Measurements from ENCODE around the gene COX7A1. TPM values are rescaled to one million over a fixed set of nuclear protein-coding genes. Genes with fewer than 3 reads are reported as not detected.

Gene COX7A1
- total RNA-seq, 1 donor from 2014 or later: 1.0 TPM

GRCh38 chr19:36103842-36104552 is 48.2 kb downstream of the COX7A1 start:
- Histone ChIP-seq H3K4me3 (ENCODE audit: low read depth, low read length) (no peak overlapping the region), H3K27me3 (ENCODE audit: control insufficient read depth, insufficient read depth, low read length) (no peaks in the 10 kb centered on the region), H3K36me3 (ENCODE audit: control insufficient read depth, insufficient read depth, low read length) (no peaks in the 10 kb centered on the region)
- TF ChIP-seq CTCF (IDR thresholded peaks at IDR 0.05; ENCODE audit: insufficient read depth, low read length, poor library complexity, severe bottlenecking): no peak
- DNase-seq (ENCODE audit: low read depth): no peak

GRCh38 chr19:36103040-36103626 is 49.1 kb downstream of the COX7A1 start:
- no peak for TF ChIP-seq CTCF (IDR thresholded peaks at IDR 0.05; ENCODE audit: insufficient read depth, low read length, poor library complexity, severe bottlenecking)
- no peaks in the 10 kb centered on the region for H3K36me3 ChIP-seq (ENCODE audit: control insufficient read depth, insufficient read depth, low read length)
- no peak overlapping the region for H3K4me3 ChIP-seq (ENCODE audit: low read depth, low read length)
- DNase-seq (ENCODE audit: low read depth): no peak
- no peaks in the 10 kb centered on the region for H3K27me3 ChIP-seq (ENCODE audit: control insufficient read depth, insufficient read depth, low read length)

GRCh38 chr19:36101550-36102327 is 50.5 kb downstream of the COX7A1 start:
- no peaks in the 10 kb centered on the region for H3K36me3 ChIP-seq (ENCODE audit: control insufficient read depth, insufficient read depth, low read length)
- no peak for DNase-seq (ENCODE audit: low read depth)

More at GRCh38 chr19:36101550-36102327, 50.5 kb downstream of the COX7A1 start:
- Histone ChIP-seq H3K4me3 (ENCODE audit: low read depth, low read length) (no peak overlapping the region), H3K27me3 (ENCODE audit: control insufficient read depth, insufficient read depth, low read length) (no peaks in the 10 kb centered on the region)
- TF ChIP-seq CTCF (IDR thresholded peaks at IDR 0.05; ENCODE audit: insufficient read depth, low read length, poor library complexity, severe bottlenecking): no peak

Other genes with a start within 250 kb of the COX7A1 start
- gene HCST, start 249.9 kb downstream of the COX7A1 start, total RNA-seq: not detected in 2 replicates
- 1.1 TPM in 1 of 2 replicates, not detected in the other for gene TYROBP, start 244.2 kb downstream of the COX7A1 start, total RNA-seq
- gene LRFN3, start 216.1 kb downstream of the COX7A1 start, total RNA-seq: 14.4 and 24.8 TPM in 2 replicates
- gene SDHAF1, start 157.3 kb downstream of the COX7A1 start, total RNA-seq: 47.4 and 49.5 TPM in 2 replicates
- gene SYNE4, start 143.6 kb downstream of the COX7A1 start, total RNA-seq: 8.6 and 11.5 TPM in 2 replicates
- gene ALKBH6, start 138.2 kb downstream of the COX7A1 start, total RNA-seq: 17.5 and 22.4 TPM in 2 replicates
- 4.6 and 4.7 TPM in 2 replicates for gene CLIP3, start 119.6 kb downstream of the COX7A1 start, total RNA-seq
- 12.0 and 16.3 TPM in 2 replicates for gene THAP8, start 98.2 kb downstream of the COX7A1 start, total RNA-seq
- 1.8 and 2.8 TPM in 2 replicates for gene WDR62, start 97.5 kb downstream of the COX7A1 start, total RNA-seq
- not detected in 2 replicates for gene OVOL3, start 41.3 kb downstream of the COX7A1 start, total RNA-seq
- gene POLR2I, start 37.6 kb downstream of the COX7A1 start, total RNA-seq: 58.5 and 82.6 TPM in 2 replicates
- gene TBCB, start 37.0 kb downstream of the COX7A1 start, total RNA-seq: 337 and 371 TPM in 2 replicates
- gene CAPNS1, start 12.4 kb downstream of the COX7A1 start, total RNA-seq: 262 and 352 TPM in 2 replicates
- gene ZNF565, start 62.2 kb upstream of the COX7A1 start, total RNA-seq: 1.5 and 2.2 TPM in 2 replicates
- 123 and 155 TPM in 2 replicates for gene ZNF146, start 62.7 kb upstream of the COX7A1 start, total RNA-seq
- gene ZFP14, start 226.8 kb upstream of the COX7A1 start, total RNA-seq: 2.1 and 2.5 TPM in 2 replicates